ENCODE measurements around the gene FGFRL1. TPM values are rescaled to one million over a fixed set of nuclear protein-coding genes. Genes with fewer than 3 reads are reported as not detected.

The FGFRL1 gene
- polyA plus RNA-seq, 1 experiment, result 21.2 TPM

DNA sequence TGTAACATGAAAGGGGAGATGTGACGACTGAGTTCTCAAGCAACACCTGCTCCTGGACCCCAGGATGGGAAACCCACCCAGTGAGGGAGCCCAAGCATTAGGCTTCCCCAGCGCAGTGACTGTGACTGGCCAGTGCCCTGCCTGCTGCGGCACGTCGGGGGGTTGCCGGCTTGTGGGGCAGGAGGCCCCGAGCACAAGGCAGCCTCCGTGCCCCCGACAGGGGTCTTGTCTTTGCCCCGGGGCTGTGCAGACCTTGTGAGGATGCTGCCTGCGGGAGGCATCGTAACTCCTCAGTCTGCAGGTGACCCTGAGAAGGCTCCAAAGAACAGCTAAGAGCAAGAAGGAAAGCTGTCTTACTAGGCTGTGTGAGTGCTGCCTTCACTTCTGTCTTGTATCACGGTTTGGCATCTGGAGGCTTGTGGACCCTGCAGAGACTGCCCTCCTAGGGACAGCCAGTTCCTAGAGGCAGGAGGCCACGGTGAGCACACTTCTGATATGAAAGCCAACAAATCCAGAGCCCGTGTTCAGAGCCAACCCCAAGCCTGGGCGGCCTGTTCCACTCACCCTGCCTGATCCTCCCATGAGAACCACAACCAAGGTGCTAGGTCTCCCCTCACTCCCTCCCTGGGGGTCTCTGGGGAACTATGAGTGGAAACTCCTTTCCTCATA lies 47.7 kb downstream of the FGFRL1 start:
- Histone ChIP-seq H3K36me3 (ENCODE audit: control insufficient read depth, insufficient read depth, low read length) (no peaks in the 10 kb centered on the region), H3K4me3 (ENCODE audit: low read depth, low read length) (no peak overlapping the region), H3K27me3 (ENCODE audit: control insufficient read depth, insufficient read depth, low read length) (peaks cover 19% of the 10 kb centered on the region)
- TF ChIP-seq CTCF (IDR thresholded peaks at IDR 0.05; ENCODE audit: insufficient read depth, low read depth, low read length), result no peak
- CTCF ChIA-PET, result interaction anchor here (1.0 kb wide), 1 partner anchor 15 kb away, joined by 3 read pairs; no protein-coding TSS in a partner anchor
- no peak for DNase-seq (ENCODE audit: low read depth)
- POLR2A ChIA-PET, result no interaction called here

GRCh38 chr4:1060121-1060520 lies 48.7 kb downstream of the FGFRL1 start:
- no peaks in the 10 kb centered on the region for H3K36me3 ChIP-seq (ENCODE audit: control insufficient read depth, insufficient read depth, low read length)
- POLR2A ChIA-PET, result no interaction called here
- H3K4me3 ChIP-seq (ENCODE audit: low read depth, low read length), result no peak overlapping the region
- H3K27me3 ChIP-seq (ENCODE audit: control insufficient read depth, insufficient read depth, low read length), result peaks cover 17% of the 10 kb centered on the region
- CTCF ChIA-PET, result interaction anchor here (1.0 kb wide), 1 partner anchor 13 kb away, joined by 3 read pairs; no protein-coding TSS in a partner anchor
- DNase-seq (ENCODE audit: low read depth), result no peak
- no peak for TF ChIP-seq CTCF (IDR thresholded peaks at IDR 0.05; ENCODE audit: insufficient read depth, low read depth, low read length)

DNA sequence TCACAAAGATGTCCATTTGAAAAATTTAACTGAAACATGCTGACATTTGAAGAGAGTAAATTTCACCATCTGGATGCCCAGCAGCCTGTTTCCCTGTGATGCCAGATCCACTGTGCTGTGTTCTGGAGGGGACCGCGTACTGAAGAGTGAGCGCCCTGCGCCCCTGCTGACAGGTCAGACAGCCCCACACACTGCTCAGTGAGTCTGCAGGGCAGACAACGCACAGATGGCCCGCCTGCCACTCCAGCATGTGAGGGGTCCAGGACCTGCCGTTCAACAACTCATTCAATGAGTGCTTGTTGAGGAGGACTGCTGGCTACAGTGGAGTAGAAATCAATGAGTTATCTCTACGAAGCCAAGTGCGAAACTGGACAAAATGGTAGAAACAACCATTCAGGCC lies 49.2 kb downstream of the FGFRL1 start:
- no peak overlapping the region for H3K4me3 ChIP-seq (ENCODE audit: low read depth, low read length)
- H3K27me3 ChIP-seq (ENCODE audit: control insufficient read depth, insufficient read depth, low read length), result peaks cover 13% of the 10 kb centered on the region
- POLR2A ChIA-PET, result no interaction called here
- CTCF ChIA-PET, result interaction anchor here (1.0 kb wide), 1 partner anchor 13 kb away, joined by 3 read pairs; no protein-coding TSS in a partner anchor
- DNase-seq (ENCODE audit: low read depth), result no peak
- no peaks in the 10 kb centered on the region for H3K36me3 ChIP-seq (ENCODE audit: control insufficient read depth, insufficient read depth, low read length)
- no peak for TF ChIP-seq CTCF (IDR thresholded peaks at IDR 0.05; ENCODE audit: insufficient read depth, low read depth, low read length)

DNA sequence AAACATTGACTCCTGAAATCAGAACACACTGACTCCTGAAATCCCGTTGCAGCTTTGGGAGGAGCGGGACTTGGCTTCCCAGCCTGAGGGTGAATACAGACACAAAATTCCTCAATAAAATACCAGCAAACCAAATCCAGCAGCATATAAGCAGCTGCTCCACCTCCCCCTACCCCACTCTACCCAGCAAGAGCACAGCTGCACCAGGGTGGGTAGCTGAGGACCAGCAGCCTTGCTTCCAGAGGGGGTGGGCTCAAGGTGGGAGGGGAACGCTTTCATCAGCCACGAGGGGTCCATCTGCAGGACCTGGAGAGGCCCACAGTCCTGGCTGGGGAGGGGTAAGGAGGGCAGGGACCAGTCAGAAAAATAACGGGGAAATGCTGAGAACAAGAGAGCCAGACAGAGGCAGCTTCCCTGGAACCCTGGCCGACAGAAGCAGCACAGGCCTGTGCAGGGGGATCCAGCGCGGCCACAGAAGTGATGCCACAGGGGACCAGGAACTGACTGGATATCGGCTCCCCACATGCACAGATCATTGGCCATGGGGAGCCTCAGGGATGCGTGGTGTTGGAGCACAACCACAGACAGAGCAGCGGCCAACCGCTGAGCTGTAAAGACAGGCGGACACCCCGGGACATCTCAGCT lies 49.8 kb downstream of the FGFRL1 start:
- Histone ChIP-seq H3K36me3 (ENCODE audit: control insufficient read depth, insufficient read depth, low read length) (no peaks in the 10 kb centered on the region), H3K4me3 (ENCODE audit: low read depth, low read length) (no peak overlapping the region), H3K27me3 (ENCODE audit: control insufficient read depth, insufficient read depth, low read length) (peaks cover 12% of the 10 kb centered on the region)
- TF ChIP-seq CTCF (IDR thresholded peaks at IDR 0.05; ENCODE audit: insufficient read depth, low read depth, low read length), result no peak
- ChIA-PET CTCF (interaction anchor here (0.7 kb wide), 1 partner anchor 11 kb away, joined by 3 read pairs; no protein-coding TSS in a partner anchor), POLR2A (no interaction called here)
- no peak for DNase-seq (ENCODE audit: low read depth)

GRCh38 chr4:1061760-1062159 lies 50.3 kb downstream of the FGFRL1 start:
- ChIA-PET CTCF (interaction anchor here (0.7 kb wide), 1 partner anchor 10 kb away, joined by 3 read pairs; no protein-coding TSS in a partner anchor), POLR2A (no interaction called here)
- Histone ChIP-seq H3K36me3 (ENCODE audit: control insufficient read depth, insufficient read depth, low read length) (no peaks in the 10 kb centered on the region), H3K4me3 (ENCODE audit: low read depth, low read length) (no peak overlapping the region), H3K27me3 (ENCODE audit: control insufficient read depth, insufficient read depth, low read length) (peaks cover 12% of the 10 kb centered on the region)
- TF ChIP-seq CTCF (IDR thresholded peaks at IDR 0.05; ENCODE audit: insufficient read depth, low read depth, low read length), result no peak
- no peak for DNase-seq (ENCODE audit: low read depth)
